ENCODE measurements around the gene P2RY11.

P2RY11 gene

DNA sequence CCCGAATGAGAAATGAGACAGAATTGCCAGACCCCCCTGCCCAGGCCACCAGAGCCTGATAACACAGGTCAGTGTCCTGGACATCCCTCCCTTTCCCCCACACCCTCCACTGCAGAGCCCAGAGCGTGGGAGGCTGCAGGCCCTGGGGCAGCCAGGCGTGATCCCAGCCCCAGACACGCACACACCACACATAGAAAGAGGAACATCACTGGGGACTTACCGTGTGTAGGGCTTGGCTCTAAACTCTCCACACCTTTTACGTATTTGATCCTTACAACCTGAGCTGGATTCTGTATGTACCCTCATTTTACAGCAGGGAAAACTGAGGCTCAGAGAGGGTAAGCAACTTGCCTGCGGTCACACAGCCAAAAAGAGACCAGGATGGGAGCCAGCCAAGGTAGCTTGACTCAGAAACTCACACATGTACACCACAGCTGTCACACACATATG is 8.7 kb upstream of the P2RY11 start:
- DNase-seq (ENCODE audit: low read depth): no peak
- no peak overlapping the region for H3K4me3 ChIP-seq (ENCODE audit: low read depth, low read length)
- TF ChIP-seq, protein P1, sequence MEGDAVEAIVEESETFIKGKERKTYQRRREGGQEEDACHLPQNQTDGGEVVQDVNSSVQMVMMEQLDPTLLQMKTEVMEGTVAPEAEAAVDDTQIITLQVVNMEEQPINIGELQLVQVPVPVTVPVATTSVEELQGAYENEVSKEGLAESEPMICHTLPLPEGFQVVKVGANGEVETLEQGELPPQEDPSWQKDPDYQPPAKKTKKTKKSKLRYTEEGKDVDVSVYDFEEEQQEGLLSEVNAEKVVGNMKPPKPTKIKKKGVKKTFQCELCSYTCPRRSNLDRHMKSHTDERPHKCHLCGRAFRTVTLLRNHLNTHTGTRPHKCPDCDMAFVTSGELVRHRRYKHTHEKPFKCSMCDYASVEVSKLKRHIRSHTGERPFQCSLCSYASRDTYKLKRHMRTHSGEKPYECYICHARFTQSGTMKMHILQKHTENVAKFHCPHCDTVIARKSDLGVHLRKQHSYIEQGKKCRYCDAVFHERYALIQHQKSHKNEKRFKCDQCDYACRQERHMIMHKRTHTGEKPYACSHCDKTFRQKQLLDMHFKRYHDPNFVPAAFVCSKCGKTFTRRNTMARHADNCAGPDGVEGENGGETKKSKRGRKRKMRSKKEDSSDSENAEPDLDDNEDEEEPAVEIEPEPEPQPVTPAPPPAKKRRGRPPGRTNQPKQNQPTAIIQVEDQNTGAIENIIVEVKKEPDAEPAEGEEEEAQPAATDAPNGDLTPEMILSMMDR (conservative IDR thresholded peaks at IDR 0.05; ENCODE audit: low read depth, low read length): no peak

DNA sequence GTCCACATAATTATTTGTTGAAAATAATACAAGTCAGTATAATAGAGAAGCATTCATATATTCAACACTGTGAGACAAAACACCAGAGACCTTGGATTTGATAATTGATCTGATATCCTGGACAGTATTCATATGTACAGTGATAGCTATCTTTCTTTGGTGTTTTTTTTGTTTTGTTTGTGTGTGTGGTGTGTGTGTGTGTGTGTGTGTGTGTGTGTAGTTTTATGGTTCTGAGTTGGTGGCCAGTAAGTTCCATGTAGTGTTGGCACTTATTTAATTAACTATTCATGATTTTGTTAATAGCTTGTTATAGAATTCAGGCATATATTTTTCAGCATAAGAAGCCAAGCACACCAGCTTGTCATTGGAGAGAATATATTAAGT is 7.4 kb upstream of the P2RY11 start:
- TF ChIP-seq, protein P1 (conservative IDR thresholded peaks at IDR 0.05; ENCODE audit: low read depth, low read length): no peak
- H3K4me3 ChIP-seq (ENCODE audit: low read depth, low read length): no peak overlapping the region

DNA sequence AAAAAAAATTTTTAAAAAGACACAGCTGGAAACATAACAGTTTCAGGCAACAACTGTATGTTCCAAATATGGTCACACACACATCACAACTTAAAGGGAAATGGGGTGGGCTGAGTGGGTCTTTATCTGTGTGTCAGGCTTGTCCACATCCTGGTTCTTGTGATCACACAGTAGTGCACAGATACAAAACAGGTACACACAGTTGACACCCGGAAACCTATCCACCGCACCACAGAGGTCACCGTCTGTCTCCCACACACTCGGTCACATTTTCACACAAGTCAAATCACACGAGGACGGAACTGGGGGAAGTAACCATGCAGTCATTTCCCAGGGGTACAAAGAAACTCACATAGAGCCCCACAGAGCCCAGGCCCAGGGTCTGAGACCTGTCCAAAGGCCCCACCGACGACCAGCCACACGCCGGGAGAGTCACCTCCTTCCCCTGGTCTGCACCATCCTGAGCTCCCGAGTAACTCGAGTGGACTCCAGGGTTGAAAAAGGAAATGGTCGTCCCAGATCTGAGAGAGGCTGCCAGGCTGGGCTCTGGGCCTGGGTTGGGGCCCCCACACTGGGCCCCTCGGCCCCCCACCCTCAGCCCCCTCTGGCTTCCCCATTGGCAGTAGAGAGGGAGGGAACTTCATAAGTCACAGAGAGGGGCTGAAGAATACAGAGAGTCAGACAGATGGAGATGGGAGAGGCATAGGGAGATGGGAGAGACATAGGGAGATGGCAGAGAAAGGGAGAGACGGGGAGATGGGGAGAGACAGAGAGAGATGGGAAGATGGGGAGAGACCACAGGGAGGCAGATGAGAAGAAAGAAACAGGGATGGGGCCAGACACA is 6.6 kb upstream of the P2RY11 start:
- TF ChIP-seq, protein P1 (conservative IDR thresholded peaks at IDR 0.05; ENCODE audit: low read depth, low read length): no peak
- H3K4me3 ChIP-seq (ENCODE audit: low read depth, low read length): no peak overlapping the region
- no peak for DNase-seq (ENCODE audit: low read depth)

More for the DNA sequence above, 7.4 kb upstream of the P2RY11 start:
- no peak for DNase-seq (ENCODE audit: low read depth)

DNA sequence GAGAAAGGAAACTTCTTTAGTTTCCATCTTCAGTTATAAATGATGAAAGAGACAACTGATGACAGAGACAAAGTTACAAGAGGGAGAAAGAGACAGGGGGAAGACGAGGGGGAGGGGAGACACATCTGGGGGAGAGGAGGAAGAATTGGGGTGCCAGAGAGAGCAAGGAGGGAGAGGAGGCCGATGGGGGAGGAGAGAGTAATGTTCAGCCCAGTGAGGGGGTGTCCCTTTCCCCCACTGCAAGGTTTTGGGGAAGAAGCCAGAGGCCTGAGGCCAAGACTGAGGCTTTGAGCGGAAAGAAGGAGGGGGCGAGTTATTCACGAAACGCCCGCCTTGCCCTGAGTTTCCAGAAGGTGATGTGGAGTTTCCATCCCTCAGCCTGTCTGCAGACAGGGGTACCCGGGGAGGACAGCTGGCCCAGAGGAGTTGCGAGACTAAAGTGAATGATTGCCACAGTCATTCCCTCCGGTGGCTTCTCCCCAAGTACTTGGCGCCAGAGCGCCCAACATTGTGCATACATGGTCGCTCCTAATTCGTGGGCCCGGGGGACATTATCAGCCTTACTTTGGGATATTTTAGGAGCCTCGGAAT is 5.9 kb upstream of the P2RY11 start:
- TF ChIP-seq, protein P1 (conservative IDR thresholded peaks at IDR 0.05; ENCODE audit: low read depth, low read length): no peak
- no peak overlapping the region for H3K4me3 ChIP-seq (ENCODE audit: low read depth, low read length)
- DNase-seq (ENCODE audit: low read depth): no peak

DNA sequence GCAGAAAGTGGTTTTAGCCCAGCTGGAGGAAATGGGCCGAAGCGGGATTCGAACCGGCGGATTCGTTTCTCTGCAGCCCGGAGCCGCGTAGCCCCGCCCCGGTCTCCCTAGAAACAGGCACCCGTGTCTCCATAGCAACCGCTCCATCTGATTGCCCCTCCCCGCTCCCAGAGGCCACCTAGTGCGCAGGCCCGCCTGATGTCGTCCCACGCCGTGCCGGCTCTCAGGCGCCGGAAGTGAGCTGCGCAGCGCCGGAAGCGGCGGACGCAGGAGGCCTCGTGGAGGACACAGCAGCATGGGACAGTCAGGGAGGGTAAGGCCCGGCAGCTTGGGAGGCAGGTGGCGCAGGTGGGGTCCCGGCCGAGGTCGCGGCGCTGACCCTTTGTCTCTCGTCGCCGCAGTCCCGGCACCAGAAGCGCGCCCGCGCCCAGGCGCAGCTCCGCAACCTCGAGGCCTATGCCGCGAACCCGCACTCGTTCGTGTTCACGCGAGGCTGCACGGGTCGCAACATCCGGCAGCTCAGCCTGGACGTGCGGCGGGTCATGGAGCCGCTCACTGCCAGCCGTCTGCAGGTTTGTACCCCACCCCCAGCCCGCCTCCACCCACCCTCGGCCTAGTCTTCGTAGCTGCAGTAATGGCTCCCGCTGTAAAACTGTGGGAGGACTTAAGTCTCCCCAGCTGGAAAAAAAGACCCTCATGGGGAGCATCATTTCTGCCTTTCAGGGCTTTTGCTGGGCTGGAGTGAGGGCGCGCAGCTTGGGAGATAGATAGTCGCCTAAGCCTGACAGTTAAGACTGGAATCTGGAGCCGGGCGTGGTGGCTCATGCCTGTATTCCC is 5.2 kb upstream of the P2RY11 start, which contains the start of gene PPAN:
PPAN (plus strand) TSS at position 263 of the 837 bp plus-strand sequence; CDS start at position 296, 33 bp downstream.
- TF ChIP-seq, protein P1 (conservative IDR thresholded peaks at IDR 0.05; ENCODE audit: low read depth, low read length): no peak
- peak; percentile 99 for DNase-seq (ENCODE audit: low read depth)
- H3K4me3 ChIP-seq (ENCODE audit: low read depth, low read length): peak within 1 kb of the TSS; percentile 96

DNA sequence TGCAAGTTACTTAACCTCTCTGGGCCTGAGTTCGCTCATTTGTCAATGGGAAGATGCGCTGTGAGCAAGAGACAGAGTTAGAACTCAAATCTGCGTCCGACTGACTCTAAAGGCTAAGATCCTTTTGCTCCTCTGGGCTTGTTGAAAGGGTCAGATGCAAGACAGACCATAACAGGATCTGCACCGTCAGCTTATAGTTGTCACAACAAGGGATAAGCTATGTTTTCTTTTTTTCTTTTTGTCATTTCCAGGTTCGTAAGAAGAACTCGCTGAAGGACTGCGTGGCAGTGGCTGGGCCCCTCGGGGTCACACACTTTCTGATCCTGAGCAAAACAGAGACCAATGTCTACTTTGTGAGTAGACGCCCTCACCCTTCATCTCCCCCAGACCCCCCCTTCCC is 4.2 kb upstream of the P2RY11 start:
- H3K4me3 ChIP-seq (ENCODE audit: low read depth, low read length): peak overlapping the region; percentile 96
- DNase-seq (ENCODE audit: low read depth): no peak
- TF ChIP-seq, protein P1 (conservative IDR thresholded peaks at IDR 0.05; ENCODE audit: low read depth, low read length): no peak

All from choroid plexus epithelial cell (primary cell).